ENCODE data around the gene CEP41. TPM values are rescaled to one million over a fixed set of nuclear protein-coding genes. Genes with fewer than 3 reads are reported as not detected.

Gene CEP41, protein sequence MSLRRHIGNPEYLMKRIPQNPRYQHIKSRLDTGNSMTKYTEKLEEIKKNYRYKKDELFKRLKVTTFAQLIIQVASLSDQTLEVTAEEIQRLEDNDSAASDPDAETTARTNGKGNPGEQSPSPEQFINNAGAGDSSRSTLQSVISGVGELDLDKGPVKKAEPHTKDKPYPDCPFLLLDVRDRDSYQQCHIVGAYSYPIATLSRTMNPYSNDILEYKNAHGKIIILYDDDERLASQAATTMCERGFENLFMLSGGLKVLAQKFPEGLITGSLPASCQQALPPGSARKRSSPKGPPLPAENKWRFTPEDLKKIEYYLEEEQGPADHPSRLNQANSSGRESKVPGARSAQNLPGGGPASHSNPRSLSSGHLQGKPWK
- 13.4 and 28.2 TPM in 2 replicates for total RNA-seq

DNA sequence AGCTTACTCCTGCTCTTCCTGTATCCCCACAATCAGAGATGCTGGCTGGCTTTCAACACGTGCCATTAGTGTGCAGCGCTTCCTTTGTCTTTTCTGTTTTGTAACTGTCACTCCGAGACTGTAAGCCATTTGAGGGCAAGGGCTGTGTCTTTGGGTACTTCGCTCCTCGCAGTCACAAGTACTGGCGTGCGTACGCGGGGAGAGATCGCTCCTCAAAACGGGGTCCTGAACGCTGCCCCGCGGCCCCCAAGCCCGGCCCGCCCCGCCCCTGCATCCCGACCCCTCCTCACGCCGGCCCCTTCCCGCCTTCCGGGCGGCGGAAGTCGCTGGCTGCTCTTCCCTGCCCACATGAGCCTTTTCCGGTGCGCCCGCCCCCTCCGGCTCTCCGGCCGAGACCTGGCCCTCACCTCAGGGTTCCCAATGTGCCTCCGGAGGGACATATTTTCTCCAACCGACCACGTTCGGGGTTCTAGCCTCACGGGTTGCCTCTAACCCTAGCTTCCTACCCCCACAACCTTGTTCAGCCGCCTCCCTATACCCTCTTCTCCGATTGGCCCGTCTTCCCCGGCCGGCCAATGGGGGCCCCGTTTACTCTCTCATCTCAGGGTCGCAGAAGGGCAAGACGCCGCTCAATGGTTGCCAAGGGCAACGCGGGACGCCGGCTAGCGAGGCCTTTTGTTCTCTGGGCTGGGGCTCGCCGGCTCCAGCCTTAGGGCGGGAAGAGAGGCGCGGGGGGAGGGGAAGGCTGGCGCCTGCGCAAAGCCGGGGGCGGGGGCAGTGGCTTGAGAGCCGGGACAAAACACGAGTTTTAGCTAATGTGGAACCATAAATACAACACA is at the start of gene CEP41:
Gene CEP41 (minus strand): TSS at position 490 of the 839 bp plus-strand sequence. CDS start 50 bp downstream, at position 440.

GRCh38 chr7:130379921-130380860 is 60.6 kb downstream of the CEP41 start, which contains the start of gene CPA1:
Gene CPA1, plus strand, starts transcription at chr7:130380494. Its CDS starts 27 bp downstream, at chr7:130380521.

DNA sequence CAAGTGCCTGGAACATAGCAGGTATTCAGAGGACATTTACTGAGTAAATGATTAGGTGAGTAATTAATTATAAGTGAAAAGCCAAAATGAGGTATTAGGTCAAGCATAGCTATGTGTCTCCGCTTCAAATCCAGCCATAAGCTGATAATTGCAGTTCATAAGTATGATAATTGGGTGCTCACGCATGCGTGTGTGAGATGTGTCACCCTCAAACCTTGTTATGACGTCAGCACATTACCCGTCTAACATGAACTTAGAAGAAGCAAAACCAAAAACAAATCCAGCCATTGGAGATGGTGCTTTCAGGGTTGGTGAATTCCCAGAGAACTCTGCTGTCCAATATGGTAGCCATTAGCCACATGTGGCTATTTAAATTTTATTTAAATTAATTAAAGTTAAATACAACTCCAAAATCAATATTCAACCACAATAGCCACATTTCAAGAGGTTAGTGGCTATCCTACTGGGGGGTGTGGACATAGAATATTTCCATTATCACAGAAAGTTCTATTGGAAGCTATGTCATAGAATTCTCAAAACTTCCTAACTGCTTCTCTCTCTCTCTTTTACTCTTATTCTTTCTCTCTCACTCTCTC is 96.4 kb downstream of the CEP41 start, which contains the start of gene CPA5:
Gene CPA5 (plus strand): TSS at position 546 of the 596 bp plus-strand sequence. CDS start 1,670 bp downstream, outside the sequence.

Other genes with a start within 250 kb of the CEP41 start
- 7.8 and 11.4 TPM in 2 replicates for gene TMEM209, start 235.6 kb downstream of the CEP41 start, total RNA-seq
- not detected in 2 replicates for gene SSMEM1, start 233.2 kb downstream of the CEP41 start, total RNA-seq
- not detected in 2 replicates for gene CPA2, start 174.2 kb downstream of the CEP41 start, total RNA-seq
- 40.3 and 40.9 TPM in 2 replicates for gene CPA4, start 147.9 kb downstream of the CEP41 start, total RNA-seq
- not detected in 2 replicates for gene CPA5, start 96.2 kb downstream of the CEP41 start, total RNA-seq
- gene CPA1, start 60.5 kb downstream of the CEP41 start, total RNA-seq: not detected in 2 replicates
- gene MEST, start 51.1 kb upstream of the CEP41 start, total RNA-seq: 77.9 and 170 TPM in 2 replicates
- 17.4 and 24.3 TPM in 2 replicates for gene COPG2, start 227.7 kb upstream of the CEP41 start, total RNA-seq
- not detected in 2 replicates for gene TSGA13, start 245.5 kb upstream of the CEP41 start, total RNA-seq